Measurements from ENCODE around the gene ADAMTSL1.

DNA sequence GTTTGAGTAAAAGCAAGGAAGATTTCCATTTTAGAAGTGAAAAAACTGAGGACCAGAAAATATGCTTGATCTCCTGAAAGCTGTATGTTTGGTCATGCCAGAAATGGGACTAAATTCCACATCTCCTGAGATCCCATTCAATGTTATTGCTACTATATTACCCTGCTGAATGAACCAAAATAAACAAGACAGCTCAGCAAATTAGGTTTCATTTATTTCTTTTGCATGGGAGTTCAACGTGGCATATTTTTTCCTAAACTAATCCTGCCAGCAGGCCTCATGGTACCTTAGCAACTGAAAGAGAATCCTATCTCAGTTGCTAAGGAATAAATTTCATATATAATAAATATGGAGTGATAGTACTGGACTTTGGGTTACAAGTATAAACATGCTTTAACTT, 101.7 kb downstream of the ADAMTSL1 start:
- TF ChIP-seq, protein P1, sequence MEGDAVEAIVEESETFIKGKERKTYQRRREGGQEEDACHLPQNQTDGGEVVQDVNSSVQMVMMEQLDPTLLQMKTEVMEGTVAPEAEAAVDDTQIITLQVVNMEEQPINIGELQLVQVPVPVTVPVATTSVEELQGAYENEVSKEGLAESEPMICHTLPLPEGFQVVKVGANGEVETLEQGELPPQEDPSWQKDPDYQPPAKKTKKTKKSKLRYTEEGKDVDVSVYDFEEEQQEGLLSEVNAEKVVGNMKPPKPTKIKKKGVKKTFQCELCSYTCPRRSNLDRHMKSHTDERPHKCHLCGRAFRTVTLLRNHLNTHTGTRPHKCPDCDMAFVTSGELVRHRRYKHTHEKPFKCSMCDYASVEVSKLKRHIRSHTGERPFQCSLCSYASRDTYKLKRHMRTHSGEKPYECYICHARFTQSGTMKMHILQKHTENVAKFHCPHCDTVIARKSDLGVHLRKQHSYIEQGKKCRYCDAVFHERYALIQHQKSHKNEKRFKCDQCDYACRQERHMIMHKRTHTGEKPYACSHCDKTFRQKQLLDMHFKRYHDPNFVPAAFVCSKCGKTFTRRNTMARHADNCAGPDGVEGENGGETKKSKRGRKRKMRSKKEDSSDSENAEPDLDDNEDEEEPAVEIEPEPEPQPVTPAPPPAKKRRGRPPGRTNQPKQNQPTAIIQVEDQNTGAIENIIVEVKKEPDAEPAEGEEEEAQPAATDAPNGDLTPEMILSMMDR (tag by site-specific recombination; IDR thresholded peaks at IDR 0.05), result no peak
- TF ChIP-seq SCRT1 (tag by site-specific recombination; IDR thresholded peaks at IDR 0.05; ENCODE audit: borderline replicate concordance), result no peak
- TF ChIP-seq, protein P2, sequence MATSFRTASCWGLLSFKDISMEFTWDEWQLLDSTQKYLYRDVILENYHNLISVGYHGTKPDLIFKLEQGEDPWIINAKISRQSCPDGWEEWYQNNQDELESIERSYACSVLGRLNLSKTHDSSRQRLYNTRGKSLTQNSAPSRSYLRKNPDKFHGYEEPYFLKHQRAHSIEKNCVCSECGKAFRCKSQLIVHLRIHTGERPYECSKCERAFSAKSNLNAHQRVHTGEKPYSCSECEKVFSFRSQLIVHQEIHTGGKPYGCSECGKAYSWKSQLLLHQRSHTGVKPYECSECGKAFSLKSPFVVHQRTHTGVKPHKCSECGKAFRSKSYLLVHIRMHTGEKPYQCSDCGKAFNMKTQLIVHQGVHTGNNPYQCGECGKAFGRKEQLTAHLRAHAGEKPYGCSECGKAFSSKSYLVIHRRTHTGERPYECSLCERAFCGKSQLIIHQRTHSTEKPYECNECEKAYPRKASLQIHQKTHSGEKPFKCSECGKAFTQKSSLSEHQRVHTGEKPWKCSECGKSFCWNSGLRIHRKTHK (tag by site-specific recombination; IDR thresholded peaks at IDR 0.05), result no peak
- TF ChIP-seq BCL6B (tag by site-specific recombination; IDR thresholded peaks at IDR 0.05), result no peak
- TF ChIP-seq ZNF626 (tag by site-specific recombination; IDR thresholded peaks at IDR 0.05), result no peak
- no peak for TF ChIP-seq YY1 (tag by site-specific recombination; IDR thresholded peaks at IDR 0.05)
- no peak for TF ChIP-seq GLIS1 (tag by site-specific recombination; IDR thresholded peaks at IDR 0.05)
- TF ChIP-seq, protein P3, sequence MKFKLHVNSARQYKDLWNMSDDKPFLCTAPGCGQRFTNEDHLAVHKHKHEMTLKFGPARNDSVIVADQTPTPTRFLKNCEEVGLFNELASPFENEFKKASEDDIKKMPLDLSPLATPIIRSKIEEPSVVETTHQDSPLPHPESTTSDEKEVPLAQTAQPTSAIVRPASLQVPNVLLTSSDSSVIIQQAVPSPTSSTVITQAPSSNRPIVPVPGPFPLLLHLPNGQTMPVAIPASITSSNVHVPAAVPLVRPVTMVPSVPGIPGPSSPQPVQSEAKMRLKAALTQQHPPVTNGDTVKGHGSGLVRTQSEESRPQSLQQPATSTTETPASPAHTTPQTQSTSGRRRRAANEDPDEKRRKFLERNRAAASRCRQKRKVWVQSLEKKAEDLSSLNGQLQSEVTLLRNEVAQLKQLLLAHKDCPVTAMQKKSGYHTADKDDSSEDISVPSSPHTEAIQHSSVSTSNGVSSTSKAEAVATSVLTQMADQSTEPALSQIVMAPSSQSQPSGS (tag by site-specific recombination; IDR thresholded peaks at IDR 0.05; ENCODE audit: low read depth), result no peak
- no peak for TF ChIP-seq PRDM2 (tag by site-specific recombination; IDR thresholded peaks at IDR 0.05; ENCODE audit: borderline replicate concordance)
- TF ChIP-seq HIC1 (tag by site-specific recombination; IDR thresholded peaks at IDR 0.05), result no peak
- no peak for TF ChIP-seq ZNF24 (tag by site-specific recombination; IDR thresholded peaks at IDR 0.05)
- TF ChIP-seq ZNF530 (tag by site-specific recombination; IDR thresholded peaks at IDR 0.05; ENCODE audit: low read depth), result no peak
